HG03135 (cell line): ENCODE data around the gene PFKFB4.

ENCODE experiments used
- ATAC-seq: cut with Tn5 transposase; IDR thresholded peaks from one replicate; pipeline ENCODE4 v1.9.1; 2021; ENCODE audit warnings: mild to moderate bottlenecking, moderate library complexity; ENCODE audit not compliant: unreplicated experiment

PFKFB4 gene

DNA sequence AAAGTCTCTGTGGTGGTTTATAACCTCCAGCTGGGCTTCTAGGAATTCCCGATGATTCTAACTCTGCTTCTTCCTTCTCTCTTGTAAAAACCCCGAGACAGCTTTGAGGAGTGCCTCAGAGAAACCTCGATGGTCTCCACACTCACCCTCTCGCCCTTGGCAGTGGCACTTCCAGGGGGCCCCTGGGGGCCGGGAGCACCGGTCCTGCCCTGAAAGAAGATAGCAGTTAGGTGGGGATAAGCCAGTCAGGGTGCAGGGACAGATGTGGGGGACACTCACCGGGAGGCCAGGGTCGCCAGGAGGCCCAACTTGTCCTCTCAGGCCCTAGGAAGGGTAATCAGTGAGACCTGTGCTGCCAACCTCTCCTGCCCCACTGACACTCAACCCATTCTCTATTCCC, 28.8 kb upstream of the PFKFB4 start:
- ATAC-seq = no peak

DNA sequence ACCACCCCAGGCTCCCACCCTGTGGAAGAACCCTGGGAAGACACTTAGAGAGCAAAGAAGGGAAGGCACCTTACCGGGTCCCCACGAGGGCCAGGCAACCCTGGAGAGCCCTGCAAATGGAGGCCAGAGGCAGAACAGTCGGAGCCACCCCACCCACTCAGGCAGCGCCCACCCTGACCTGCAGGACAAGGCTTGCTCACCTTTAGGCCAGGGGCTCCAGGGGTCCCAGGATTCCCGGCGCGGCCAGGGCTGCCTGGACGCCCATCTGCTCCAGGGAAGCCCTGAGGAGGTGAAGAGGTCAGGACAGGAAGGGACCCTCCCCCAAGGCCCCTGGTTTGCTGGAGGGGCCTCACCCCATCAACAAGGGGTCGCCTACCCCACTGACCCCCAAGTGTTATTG, 28.2 kb upstream of the PFKFB4 start:
- ATAC-seq = no peak

DNA sequence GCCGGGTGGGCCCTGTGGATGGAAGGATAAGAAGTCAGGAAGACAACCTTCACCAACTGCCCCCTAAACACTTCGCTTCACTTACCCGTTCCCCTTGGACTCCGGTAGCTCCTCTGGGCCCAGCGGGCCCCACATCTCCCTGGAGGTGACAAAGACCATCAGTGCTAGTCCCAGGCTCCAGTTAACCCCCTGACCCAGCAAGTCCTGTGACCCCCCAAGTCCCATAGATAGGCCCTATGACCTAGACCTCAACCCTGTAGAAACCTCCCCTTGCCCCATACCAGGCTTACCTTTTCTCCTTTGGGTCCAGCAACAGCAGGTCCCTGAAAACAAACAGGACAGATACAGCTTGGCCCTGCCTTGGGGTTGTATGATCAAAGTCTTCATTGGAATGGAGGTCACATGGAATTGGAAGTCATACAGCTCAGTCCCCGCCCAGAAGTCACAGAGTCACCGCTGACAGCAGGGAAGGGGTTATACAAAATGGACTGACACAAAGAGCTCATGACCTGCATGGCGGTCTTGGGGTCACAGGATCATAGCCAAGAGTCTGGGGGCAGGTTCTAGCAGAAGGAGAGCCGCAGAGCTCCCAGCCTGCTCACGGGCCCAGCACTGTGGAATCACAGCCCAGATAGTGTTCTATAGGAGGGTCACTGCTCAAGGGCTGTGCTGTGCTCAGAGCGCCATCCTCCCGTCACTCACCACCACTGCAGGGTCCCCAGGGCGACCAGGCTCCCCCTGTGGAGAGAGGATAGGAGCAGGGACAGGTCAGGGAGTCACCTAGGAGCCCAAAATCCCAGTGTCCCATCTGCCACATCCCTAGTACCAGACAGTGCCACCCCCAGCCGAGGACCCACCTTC, 25.2 kb upstream of the PFKFB4 start:
- no peak for ATAC-seq

DNA sequence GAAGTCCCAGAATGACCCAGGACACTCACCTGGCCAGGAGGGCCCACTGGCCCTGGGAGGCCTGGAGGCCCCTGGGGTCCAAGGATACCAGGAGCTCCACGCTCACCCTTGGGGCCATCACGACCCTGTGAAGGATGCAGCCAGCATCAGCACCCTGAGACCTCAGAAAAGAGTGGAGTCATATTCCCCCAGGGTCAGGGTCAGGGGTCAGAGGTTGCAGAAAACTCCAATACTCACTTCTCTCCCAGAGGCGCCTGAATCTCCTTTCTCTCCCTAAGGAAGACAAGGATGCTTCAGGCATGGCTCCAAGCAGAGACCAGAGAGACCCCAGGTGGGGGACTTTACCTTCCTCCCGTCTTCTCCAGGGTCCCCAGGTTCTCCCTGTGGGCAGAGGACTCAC, 20.0 kb upstream of the PFKFB4 start:
- ATAC-seq = no peak

DNA sequence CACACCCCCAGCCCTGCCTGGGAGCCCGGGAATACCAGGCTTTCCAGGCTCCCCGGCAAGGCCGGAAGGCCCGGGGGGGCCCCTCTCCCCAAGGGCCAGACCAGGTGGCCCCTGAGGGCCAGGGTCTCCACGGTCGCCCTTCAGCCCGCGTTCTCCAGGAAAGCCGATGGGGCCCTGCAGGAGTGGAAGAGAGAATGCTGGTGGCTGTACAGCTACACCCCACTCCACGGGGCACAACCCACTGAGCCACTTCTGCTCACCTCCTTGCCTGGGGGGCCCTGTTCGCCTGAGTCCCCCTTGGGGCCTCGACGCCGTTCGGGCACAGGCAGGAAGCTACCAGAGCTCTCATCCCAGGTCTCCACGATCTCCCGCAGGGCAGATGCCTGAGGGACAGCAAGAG, 18.8 kb upstream of the PFKFB4 start:
- no peak for ATAC-seq

DNA sequence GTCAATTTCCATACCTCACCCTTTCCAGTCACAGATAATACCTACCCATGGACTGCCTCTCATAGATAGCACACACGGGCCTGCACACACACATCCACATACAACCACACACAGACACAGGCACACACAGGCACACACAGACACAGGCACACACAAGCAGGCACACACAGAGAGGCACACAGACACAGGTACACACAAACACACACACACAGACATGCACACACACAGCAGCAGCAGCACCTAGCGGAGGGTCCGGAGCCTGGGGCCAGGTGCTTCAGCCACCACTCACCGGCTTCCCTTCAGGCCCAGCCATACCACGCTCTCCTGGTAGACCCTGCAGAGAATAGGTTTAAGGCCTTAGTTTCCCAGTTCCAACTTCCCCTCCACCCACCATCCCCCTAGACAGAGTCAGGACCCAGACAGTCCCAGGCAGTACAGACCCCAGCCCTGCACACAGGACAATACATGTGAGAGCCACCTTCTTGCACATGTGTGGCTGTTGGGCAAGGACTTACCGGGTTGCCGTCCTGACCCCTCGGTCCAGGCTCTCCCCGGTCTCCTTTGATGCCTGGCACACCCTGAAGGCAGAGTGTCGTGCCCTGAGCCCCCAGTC, 17.5 kb upstream of the PFKFB4 start:
- no peak for ATAC-seq

DNA sequence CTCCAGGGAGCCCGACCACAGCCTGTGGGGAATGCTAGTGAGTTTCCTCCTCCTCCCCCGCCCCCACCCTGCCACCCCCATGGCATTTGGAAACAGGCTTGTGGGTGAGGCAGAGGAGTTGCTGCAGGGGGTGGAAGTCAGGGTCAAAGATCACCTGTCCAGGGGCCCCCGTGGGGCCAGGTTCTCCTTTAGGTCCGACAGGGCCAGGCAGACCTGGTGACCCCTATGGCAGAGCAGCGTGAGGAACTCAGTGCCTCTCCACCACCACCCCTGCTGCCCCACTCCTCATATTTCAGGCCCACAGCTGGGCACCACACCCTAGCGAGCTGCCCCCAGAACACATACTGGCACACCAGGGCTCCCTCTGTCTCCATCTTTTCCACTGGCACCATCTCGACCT, 15.9 kb upstream of the PFKFB4 start:
- no peak for ATAC-seq

DNA sequence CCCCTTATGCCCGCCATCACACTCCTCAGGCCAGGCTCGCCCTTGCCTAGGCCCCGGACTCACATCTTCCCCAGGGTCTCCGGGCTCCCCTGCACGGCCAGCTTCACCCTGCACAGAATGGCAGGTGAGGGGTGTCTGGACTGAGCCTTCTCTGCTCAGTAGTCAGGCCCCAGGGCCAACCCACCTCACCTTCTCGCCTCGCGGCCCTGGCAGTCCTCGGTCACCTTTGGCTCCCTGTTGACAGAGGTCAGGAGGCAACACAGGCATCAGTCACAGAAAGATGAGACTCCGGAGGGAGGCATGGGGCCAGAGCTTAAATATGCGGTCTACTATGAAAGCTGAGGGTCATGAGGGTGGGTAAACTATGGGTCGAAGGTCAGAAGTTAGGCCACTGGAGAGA, 15.3 kb upstream of the PFKFB4 start:
- no peak for ATAC-seq

DNA sequence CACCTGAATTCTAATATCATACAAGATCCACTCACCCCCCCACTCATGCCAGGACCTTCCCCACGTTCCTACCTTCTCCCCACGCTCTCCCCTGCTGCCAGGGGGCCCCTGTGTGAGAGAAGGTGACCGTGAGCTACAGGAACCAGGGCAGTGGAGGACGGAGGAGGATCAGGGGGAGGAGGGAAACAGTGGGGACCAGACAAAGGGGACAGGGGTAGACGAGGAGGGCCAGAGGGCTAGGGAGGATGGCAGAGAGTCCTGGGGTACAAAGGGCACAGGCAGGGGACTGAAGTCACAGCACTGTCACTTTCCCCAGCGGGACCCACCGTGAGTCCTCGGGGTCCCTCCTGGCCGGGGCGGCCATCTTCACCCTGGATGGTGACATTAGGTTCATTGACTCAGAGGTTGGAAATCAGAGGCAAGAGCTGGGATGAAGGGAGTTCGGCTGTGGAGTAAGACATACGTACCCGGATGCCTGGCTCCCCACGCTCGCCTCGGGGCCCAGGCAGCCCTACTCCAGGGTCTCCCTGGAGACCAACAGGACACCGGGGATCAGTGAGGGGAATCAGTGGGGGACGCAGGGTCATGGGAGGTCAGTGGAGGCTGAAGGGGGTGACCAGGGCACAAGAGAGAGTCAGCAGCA, 13.3 kb upstream of the PFKFB4 start:
- no peak for ATAC-seq

DNA sequence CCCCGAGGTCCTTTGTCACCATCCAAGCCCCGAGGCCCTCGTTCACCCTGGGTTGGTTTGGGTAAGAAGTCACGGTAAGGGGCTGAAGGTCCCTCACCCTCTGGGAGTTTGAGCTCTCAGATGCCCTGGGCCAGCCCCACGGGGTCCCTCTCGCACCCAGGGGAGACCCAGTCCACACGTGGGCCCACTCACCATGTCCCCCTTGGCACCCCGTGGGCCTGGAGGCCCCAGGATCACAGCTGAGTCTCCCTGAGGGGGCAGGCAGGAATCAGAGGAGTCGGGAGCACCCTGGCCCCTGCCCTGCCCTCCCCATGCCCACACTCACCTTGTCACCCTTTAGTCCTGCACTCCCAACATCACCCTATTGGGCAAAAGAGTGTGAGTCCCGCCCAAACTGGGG, 12.8 kb upstream of the PFKFB4 start:
- no peak for ATAC-seq

DNA sequence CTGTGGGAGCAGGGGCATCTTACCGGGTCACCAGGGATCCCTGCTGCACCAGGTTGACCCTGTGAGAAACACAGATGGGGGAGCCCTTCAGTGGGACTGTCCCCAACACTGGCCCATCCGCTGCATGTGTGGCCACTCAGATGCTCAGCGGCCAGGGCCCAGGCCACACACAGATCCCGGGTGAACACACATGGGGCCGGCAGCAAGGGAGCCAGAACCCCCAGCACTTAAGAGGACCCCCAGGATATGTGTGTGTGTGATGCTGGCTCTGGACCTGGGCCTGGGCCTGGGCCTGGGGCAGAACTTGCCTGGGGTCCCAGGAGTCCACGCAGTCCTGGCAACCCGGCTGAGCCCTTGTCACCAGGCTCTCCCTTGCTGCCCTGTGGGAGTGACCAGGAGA, 11.9 kb upstream of the PFKFB4 start:
- ATAC-seq = no peak

DNA sequence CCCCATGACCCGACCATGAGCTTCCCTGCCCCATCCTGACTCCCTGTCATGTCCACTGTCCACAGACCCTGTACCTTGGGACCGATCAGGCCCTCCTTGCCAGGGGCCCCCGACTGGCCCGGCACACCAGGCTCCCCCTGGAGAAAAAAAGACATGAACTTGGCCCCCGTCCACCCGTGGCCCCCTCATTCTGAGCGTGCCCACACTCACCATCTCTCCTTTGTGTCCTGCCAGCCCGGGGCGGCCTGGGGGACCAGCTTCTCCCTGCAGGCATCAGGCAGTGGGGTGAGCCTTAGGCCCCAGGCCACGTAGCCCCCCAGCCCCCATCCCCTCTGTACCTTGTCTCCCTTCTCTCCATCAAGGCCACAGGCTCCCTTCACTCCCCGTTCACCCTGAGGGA, 10.9 kb upstream of the PFKFB4 start:
- ATAC-seq = no peak

DNA sequence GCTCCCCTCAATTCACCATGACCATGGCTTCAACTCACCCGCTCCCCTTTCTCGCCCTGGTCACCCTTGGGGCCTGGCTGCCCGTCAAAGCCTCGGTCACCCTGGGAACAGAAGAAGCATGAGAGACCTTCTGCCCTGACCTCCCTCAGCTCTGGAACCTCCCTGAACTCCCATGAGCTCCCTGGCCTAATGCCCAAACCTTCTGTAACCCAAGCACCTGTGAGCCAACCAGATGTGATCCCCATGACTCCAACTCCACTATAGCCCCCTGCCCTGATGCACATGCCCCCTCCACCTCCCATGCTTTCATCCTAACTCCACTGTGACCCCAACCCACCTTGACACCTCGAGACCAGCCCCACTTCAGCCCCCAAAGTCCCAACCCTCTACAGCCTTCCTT, 10.5 kb upstream of the PFKFB4 start:
- no peak for ATAC-seq

DNA sequence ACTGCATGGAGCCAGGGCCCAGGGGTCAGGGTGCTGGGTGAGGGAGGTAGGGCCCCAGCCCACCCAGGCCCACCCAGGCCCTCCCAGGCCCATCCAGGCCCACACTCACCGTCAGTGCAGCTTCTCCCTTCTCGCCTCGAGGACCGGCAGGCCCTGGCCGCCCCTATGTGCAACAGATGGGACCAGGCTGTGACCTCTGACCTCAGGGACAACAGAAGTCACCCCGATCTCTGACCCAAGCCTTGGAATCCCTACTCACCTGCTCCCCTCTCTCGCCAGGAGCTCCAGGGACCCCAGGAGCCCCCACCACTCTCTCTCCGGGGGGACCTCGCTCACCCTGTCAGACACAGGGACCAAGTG, 9.8 kb upstream of the PFKFB4 start:
- no peak for ATAC-seq

DNA sequence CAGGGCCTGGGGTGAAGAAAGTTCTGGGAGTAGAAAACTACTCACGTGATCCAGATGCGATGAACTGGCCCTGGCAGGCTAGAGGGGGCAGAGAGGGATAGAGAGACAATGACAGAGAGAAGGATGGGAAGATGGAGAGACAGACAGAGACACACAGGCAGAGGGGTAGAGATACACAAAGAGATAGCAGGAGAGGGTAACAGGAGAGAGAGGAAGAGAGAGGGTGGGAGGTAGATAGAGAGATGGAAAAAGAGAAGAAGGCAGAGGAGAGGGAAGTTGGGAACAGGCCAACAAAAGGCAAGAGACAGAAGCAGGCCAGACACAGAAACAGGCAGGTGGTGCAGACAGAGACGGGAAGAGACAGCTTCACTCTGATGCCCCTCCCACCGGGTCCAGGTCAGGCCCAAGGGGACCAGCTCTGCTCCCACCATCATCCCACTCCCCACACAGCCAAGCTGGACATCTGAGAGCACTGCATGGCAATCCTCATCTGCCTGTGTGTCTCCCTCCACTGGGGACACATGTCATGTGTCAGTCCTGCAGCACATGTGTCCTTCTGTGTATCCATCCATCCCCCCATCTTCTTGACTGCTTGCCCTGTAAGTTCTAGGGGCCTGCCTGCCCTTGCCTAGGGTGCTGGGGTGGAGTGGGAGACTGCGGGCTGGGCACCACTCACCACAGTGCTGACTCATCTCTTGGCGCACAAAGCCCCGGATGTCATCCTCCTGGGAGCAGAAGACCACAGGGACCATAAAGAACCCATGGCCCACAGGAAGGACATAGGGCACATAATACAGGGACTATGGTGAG, 9.2 kb upstream of the PFKFB4 start:
- ATAC-seq = no peak

DNA sequence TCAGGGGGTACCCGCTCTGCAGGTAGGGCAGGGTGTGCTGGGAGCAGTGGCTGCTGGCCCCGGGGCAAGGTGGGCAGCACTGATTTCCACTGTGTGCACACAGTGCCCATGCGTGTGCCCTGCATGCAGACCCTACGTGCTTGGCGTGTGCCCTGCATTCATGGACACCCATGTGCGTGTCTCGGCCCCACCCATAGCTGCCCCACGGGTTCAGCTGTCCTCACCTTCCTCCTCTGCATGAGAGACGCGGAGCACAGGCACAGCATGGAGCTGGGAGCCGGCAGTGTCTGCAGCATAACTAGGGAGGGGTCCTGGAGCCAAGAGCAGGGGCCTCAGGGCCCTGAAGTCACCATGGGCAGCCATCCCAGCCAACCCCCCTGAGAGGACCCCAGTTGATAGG, 8.6 kb upstream of the PFKFB4 start:
- no peak for ATAC-seq

DNA sequence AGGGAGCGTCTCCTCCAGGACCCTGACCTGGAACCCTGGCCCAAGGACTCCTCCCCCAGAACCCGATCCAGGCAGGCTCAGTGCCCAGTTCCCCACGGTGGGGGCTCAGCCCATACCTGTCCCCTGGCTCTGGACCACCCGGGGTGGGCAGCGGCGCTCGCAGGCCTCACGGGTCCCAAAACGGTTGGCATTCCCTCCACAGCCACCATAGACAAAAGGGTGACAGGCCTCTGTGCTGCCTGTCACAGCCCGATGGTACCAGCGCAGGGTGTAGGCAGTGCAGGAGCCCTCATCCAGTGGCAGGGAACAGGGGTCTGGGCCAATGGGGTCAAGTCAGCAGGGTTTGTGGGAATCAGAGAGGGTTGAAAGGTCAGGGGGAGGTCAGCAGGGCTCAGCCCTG, 8.1 kb upstream of the PFKFB4 start:
- no peak for ATAC-seq

DNA sequence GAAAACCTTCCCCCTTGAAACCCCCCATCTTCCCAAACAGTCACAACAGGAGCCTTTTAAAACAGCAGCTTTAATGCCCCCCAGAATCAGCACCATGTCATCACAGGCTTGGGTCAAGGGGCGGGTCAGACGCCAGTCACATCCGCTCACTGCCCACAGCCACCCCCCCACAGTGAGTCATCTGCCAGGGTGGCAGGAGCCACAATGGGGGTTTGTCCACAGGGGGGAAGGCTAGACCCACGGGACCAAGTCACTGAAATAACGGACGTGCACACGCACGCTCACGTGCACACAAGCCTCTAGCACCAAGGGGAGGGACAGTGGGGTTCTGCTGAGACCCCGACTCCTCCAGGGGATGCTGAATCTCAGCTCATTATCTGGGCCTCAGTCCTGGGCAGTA, 7.4 kb upstream of the PFKFB4 start:
- ATAC-seq = no peak

DNA sequence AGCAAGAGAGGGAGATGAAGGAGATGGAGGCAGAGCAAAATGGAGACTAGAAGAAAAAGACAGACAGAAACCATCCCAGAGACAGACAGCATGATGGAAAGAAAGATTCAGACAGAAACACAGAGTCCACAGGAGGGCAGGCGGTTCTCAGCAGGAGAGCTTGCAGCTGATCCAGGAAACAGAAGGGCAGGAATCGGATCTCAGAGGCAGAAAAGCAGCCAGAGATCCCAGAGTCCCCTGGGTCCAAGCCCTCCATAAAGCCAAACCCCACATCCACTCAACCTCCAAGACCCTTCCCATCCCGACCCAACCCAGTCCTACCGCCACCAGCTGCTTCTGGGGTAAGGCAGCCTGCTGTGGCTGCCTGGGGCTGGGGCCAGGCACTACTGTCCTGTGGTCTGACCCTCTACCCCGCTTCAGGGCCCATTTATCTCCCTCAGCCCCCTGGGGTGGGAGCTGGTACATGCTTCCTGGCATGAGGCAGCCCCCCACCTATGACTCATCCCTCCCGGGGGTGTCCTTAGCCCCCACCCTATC, 6.8 kb upstream of the PFKFB4 start, which contains the start of gene UCN2:
UCN2 (minus strand) TSS at position 400 of the 537 bp plus-strand sequence. CDS start 657 bp downstream, outside the sequence.
- ATAC-seq = no peak

DNA sequence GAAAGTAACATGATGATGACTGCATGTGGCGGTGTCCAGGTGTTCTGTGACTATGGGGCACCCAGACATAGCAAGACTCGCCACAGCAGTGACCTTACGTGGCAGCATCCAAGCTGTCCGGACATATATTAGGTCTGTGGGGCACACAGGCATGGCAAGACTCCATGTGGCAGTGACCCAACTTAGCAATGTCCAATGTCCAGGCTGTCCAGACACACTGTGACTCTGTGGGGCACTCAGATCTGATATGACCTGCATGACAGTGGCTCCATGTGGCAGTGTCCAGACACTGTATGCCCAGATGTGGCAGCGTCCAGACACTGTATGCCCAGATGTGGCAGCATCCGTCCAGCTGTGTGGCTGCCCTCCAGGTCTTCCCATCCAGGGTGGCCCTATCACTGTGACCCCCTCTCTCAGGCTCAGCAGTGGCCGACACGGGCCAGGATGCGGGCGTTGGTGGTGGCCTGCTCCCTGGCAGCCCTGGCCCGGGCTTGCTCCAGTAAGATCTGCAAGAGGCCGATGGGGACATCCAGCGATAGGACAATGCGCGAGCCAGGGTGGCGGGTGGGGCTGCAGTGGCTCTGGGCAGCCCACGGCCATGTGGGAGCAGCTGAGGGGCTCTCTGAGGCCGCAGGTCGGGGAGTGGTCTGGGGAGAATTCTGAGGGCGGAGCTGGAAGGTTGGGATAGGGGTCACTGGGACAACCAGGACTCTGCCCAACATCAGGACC, 5.9 kb upstream of the PFKFB4 start:
- no peak for ATAC-seq
